Mesendoderm (in vitro differentiated cells): ENCODE measurements around the gene ERI3.

Experiments used
- DNase-seq: peaks from one replicate; pipeline ENCODE4 v3.0.0; 2013
- H2AK5ac ChIP-seq: 2 replicates; pipeline ENCODE4 v1.6.1; 2013; ENCODE audit warnings: low read length, inconsistent platforms
- H2BK120ac ChIP-seq: 2 replicates; pipeline ENCODE4 v1.6.1; 2013; ENCODE audit warnings: low read depth, mild to moderate bottlenecking, low read length, moderate library complexity, mixed read lengths
- H2BK15ac ChIP-seq: replicated peaks from 2 replicates; pipeline ENCODE4 v1.6.1; 2013; ENCODE audit warnings: low read depth, mild to moderate bottlenecking, moderate library complexity
- H2BK5ac ChIP-seq: 2 replicates; pipeline ENCODE4 v1.6.1; 2013; ENCODE audit warnings: low read length, inconsistent platforms
- H3K18ac ChIP-seq: 2 replicates; pipeline ENCODE4 v1.6.1; 2013; ENCODE audit warnings: mild to moderate bottlenecking, low read length, mixed read lengths
- H3K23ac ChIP-seq: one replicate; pipeline ENCODE4 v1.6.1; 2013; ENCODE audit warnings: low read length
- H3K27ac ChIP-seq: 2 replicates; pipeline ENCODE4 v1.5.1; 2013; ENCODE audit warnings: low read depth, mild to moderate bottlenecking, inconsistent platforms, low read length, moderate library complexity
- H3K27me3 ChIP-seq: 2 replicates; pipeline ENCODE4 v1.6.1; 2013; ENCODE audit warnings: low read length, control low read depth, mild to moderate bottlenecking, inconsistent platforms; ENCODE audit not compliant: insufficient read depth, poor library complexity
- H3K36me3 ChIP-seq: 2 replicates; pipeline ENCODE4 v1.6.1; 2013; ENCODE audit warnings: low read length, inconsistent platforms; ENCODE audit not compliant: control insufficient read depth, insufficient read depth
- H3K4ac ChIP-seq: one replicate; pipeline ENCODE4 v1.6.1; 2013; ENCODE audit warnings: low read depth, mild to moderate bottlenecking, low read length, moderate library complexity
- H3K4me1 ChIP-seq: 2 replicates; pipeline ENCODE4 v1.6.1; 2013; ENCODE audit warnings: low read depth, low read length, inconsistent platforms; ENCODE audit not compliant: control insufficient read depth
- H3K4me2 ChIP-seq: 2 replicates; pipeline ENCODE4 v1.6.1; 2013; ENCODE audit warnings: low read length
- H3K4me3 ChIP-seq: 2 replicates; pipeline ENCODE4 v1.5.1; 2013; ENCODE audit warnings: mild to moderate bottlenecking, low read length
- H3K56ac ChIP-seq: one replicate; pipeline ENCODE4 v1.6.1; 2013; ENCODE audit warnings: low read length
- H3K79me1 ChIP-seq: 2 replicates; pipeline ENCODE4 v1.6.1; 2013; ENCODE audit warnings: low read length, inconsistent platforms
- H3K79me2 ChIP-seq: 2 replicates; pipeline ENCODE4 v1.6.1; 2013; ENCODE audit warnings: mild to moderate bottlenecking, low read length; ENCODE audit not compliant: control insufficient read depth, insufficient read depth
- H3K9ac ChIP-seq: 2 replicates; pipeline ENCODE4 v1.6.1; 2013; ENCODE audit warnings: low read length, inconsistent platforms
- H4K5ac ChIP-seq: one replicate; pipeline ENCODE4 v1.6.1; 2013; ENCODE audit warnings: low read length
- H4K8ac ChIP-seq: one replicate; pipeline ENCODE4 v1.6.1; 2013; ENCODE audit warnings: low read depth, mild to moderate bottlenecking, control low read depth, low read length, moderate library complexity
- WGBS: extraction: QIAGEN DNeasy Blood & Tissue Kit; methylation state at CpG from one replicate; pipeline ENCODE4 v1.1.7; 2013; ENCODE audit warnings: low lambda C conversion rate, missing lambda C conversion rate; ENCODE audit not compliant: insufficient coverage; ENCODE audit errors: extremely low coverage; 5-methylcytosine and 5-hydroxymethylcytosine counted together

Gene ERI3

DNA sequence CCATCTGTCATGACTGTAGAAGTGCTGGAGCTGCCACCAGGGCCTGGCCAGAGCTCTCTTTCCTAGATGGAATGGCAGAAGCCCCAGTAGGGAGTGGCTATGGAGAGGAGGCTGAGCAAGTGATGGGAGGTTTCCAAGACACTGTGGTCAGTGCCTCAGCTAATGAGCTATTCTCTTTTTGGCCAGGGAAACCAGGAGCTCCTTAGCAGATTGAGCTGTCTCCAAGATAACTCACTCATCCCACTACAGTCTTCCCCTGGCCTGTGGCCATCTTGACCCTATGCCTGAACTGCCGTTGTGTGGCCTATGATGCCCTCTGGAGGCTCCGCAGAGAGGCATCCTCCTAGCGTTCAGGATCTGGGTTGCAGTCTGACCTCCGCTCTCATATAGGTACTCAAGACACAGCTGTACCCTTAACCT lies 60.5 kb downstream of the ERI3 start:
- Histone ChIP-seq H3K4me2 (no peak overlapping the region), H3K27ac (no peak overlapping the region), H3K27me3 (no peaks in the 10 kb centered on the region), H3K4ac (no peak overlapping the region), H3K23ac (no peak overlapping the region), H3K56ac (no peak overlapping the region), H3K4me1 (peaks cover 10% of the 10 kb centered on the region), H3K79me2 (no peaks in the 10 kb centered on the region), H2BK15ac (no peak overlapping the region), H3K9ac (no peak overlapping the region), H3K4me3 (no peak overlapping the region), H3K18ac (no peak overlapping the region), H2BK120ac (no peak overlapping the region), H3K36me3 (no peaks in the 10 kb centered on the region), H4K5ac (no peak overlapping the region), H4K8ac (no peak overlapping the region), H2BK5ac (no peak overlapping the region), H2AK5ac (no peak overlapping the region), H3K79me1 (no peaks in the 10 kb centered on the region)
- peak; percentile 80 for DNase-seq
- no CpG with 5 or more reads among the region's 4 CpGs for WGBS

DNA sequence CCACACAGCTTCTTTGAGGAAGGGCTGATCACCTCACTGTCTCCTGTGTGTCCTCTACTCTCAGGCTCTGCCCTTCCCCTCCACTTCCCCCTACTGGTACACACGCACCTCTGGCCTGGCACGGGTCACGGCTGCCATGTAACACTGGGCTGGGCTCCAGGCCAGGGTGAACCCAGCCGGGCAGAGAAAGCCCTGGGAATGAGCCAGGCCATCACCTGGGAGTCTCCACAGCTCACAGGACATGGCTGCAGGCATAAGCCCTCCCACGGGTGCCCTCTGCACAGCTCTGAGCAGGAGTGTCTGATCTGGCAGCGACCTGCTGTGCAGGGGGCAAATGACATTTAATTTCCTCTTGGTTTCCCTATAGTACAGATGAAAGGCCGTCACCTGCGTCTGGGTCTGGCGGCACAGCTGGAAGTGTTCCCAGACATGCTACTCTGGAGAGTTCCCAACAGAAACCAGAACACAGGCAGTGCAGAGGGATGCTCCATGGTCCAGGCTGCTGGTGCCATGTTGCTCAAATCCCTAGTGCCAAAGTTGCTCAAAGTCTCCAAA lies 61.2 kb downstream of the ERI3 start:
- Histone ChIP-seq H3K9ac (no peak overlapping the region), H2AK5ac (no peak overlapping the region), H3K27ac (no peak overlapping the region), H3K18ac (no peak overlapping the region), H2BK5ac (no peak overlapping the region), H3K4me1 (peaks cover 10% of the 10 kb centered on the region), H4K8ac (no peak overlapping the region), H3K56ac (no peak overlapping the region), H3K4ac (no peak overlapping the region), H3K79me2 (no peaks in the 10 kb centered on the region), H3K27me3 (no peaks in the 10 kb centered on the region), H4K5ac (no peak overlapping the region), H2BK15ac (no peak overlapping the region), H3K4me3 (no peak overlapping the region), H2BK120ac (no peak overlapping the region), H3K4me2 (no peak overlapping the region), H3K23ac (no peak overlapping the region), H3K36me3 (no peaks in the 10 kb centered on the region), H3K79me1 (no peaks in the 10 kb centered on the region)
- no peak for DNase-seq
- WGBS: no CpG with 5 or more reads among the region's 9 CpGs

DNA sequence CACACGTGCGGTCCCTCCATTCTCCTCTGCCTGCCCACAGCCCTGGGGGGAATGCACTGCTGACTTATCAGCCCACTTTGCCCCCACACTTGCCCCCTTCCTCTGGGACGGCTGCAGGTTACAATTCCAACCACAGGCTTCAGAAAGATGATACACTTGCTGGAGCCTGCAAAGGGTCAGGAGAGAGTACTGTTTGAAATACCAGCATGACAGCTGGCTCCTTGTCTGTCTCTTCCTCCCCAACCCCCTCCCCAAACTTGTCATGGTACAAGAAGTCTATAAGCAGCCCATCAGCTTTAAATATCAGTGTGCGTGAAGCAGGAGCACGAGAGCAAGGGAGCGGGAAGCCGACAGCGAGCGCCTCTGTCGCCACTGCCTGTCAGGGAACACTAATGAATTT lies 62.4 kb downstream of the ERI3 start:
- Histone ChIP-seq H3K36me3 (no peaks in the 10 kb centered on the region), H2BK15ac (no peak overlapping the region), H3K79me1 (no peaks in the 10 kb centered on the region)

DNA sequence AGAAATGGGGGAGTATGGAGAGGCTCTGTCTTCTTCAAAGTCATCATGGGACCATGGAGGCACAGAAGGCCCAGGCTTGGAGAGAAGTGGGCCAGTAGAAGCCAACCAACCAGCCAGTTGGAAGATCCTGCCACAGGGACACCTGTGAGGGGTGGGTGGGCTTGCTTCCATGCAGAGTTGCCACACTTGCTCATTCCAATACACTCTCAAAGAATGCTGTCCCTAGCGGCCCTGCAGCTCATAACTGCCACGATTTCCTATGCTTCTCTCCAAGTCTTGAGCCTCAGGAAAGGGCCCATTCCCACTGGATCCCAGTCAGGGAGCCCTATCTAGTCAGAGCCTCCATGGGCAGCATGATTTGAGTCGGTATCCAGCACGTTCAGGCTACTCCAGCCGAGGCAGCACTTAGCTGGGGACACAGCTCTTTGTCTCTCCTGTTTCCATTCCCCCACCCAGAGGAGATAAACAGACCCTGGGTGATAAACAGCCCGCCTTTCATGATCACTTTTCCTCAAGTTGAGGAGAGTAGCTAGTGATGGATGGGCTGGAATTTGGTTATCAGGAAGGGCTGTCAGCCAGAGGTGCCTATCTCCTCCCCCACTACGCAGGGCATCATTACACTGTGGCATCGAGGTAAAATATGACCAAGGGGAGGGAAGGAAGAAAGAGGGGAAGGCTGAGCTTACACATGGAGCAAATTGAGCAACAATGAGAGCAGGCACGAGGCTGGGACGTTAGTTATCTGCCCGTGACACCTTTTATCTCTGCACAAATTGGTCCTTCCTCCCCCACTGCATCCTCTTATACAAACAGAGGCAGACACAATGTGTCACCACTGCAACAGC lies 64.6 kb downstream of the ERI3 start:
- peak; percentile 86 for DNase-seq
- Histone ChIP-seq H3K23ac (no peak overlapping the region), H3K18ac (no peak overlapping the region), H3K79me1 (no peaks in the 10 kb centered on the region), H2AK5ac (no peak overlapping the region), H2BK5ac (peak overlapping the region; percentile 36), H3K4me1 (peaks cover 10% of the 10 kb centered on the region), H3K4ac (no peak overlapping the region), H4K8ac (no peak overlapping the region), H3K4me2 (no peak overlapping the region), H3K56ac (peak overlapping the region; percentile 49), H3K36me3 (no peaks in the 10 kb centered on the region), H3K4me3 (no peak overlapping the region), H3K27me3 (no peaks in the 10 kb centered on the region), H4K5ac (no peak overlapping the region), H2BK15ac (no peak overlapping the region), H2BK120ac (no peak overlapping the region), H3K79me2 (no peaks in the 10 kb centered on the region), H3K9ac (no peak overlapping the region), H3K27ac (peak overlapping the region; percentile 18)
- no CpG with 5 or more reads among the region's 11 CpGs for whole genome bisulfite sequencing

More for the DNA sequence above, 62.4 kb downstream of the ERI3 start:
- no CpG with 5 or more reads among the region's 10 CpGs for WGBS
- no peak overlapping the region for H3K4me2 ChIP-seq
- no peak overlapping the region for H4K8ac ChIP-seq
- H3K4ac ChIP-seq: no peak overlapping the region
- H3K18ac ChIP-seq: no peak overlapping the region
- no peak overlapping the region for H3K56ac ChIP-seq
- no peak overlapping the region for H3K9ac ChIP-seq
- DNase-seq: no peak
- no peak overlapping the region for H4K5ac ChIP-seq
- no peak overlapping the region for H2BK5ac ChIP-seq
- no peaks in the 10 kb centered on the region for H3K79me2 ChIP-seq
- no peak overlapping the region for H2BK120ac ChIP-seq
- no peaks in the 10 kb centered on the region for H3K27me3 ChIP-seq
- no peak overlapping the region for H3K27ac ChIP-seq
- H3K4me1 ChIP-seq: peaks cover 10% of the 10 kb centered on the region
- H2AK5ac ChIP-seq: no peak overlapping the region
- no peak overlapping the region for H3K4me3 ChIP-seq
- no peak overlapping the region for H3K23ac ChIP-seq

DNA sequence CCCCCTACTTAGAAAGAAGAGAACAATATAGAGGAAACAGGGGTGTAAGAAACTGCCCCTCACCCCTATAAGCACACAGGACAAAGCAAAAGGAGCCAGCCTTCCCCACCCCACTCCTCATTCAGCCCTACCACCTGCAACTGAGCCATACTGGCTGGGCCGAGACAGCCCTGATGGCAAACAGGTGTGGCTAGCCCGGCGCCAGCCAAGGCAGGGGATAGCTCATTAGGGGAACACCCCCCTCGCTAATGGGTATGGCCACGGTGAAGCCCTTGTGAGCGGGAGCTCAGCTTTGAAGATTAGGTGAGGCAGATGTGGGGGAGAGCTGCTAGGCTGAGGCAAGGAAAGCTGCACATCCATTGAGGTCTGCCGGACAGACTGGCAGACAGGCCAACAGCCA lies 65.5 kb downstream of the ERI3 start:
- no peak for DNase-seq
- Histone ChIP-seq H3K4ac (no peak overlapping the region), H2BK120ac (no peak overlapping the region), H3K27me3 (no peaks in the 10 kb centered on the region), H2BK5ac (no peak overlapping the region), H2AK5ac (no peak overlapping the region), H3K4me2 (no peak overlapping the region), H3K79me1 (no peaks in the 10 kb centered on the region), H3K23ac (no peak overlapping the region), H3K79me2 (no peaks in the 10 kb centered on the region), H3K27ac (no peak overlapping the region), H3K4me1 (peaks cover 10% of the 10 kb centered on the region), H3K36me3 (no peaks in the 10 kb centered on the region), H4K5ac (no peak overlapping the region), H4K8ac (no peak overlapping the region), H3K18ac (no peak overlapping the region), H3K9ac (no peak overlapping the region), H2BK15ac (no peak overlapping the region), H3K56ac (peak overlapping the region; percentile 17), H3K4me3 (no peak overlapping the region)
- no CpG with 5 or more reads among the region's 7 CpGs for WGBS
